GM12878 (cell line): Measurements from ENCODE around the gene C3orf49. TPM values are rescaled to one million over a fixed set of nuclear protein-coding genes. Genes with fewer than 3 reads are reported as not detected.

Experiments
- ATAC-seq: fragments of 200-7000 bp; cut with Tn5 transposase; 3 replicates; pipeline ENCODE4 v1.9.1; 2020; ENCODE audit warnings: mild to moderate bottlenecking, moderate library complexity
- BruUV-seq: library from RNA; stranded (reverse); fragments of 400-500 nt; replicated peaks from 2 replicates; lab custom pipeline; 2021; lab: Mats Ljungman, UMichigan
- CTCF ChIA-PET: fragments of 300-600 bp; sonication (Branson Sonifier 250); formaldehyde crosslinking; extraction: SDS; loops from one replicate; lab custom pipeline; 2021; ENCODE audit warnings: inconsistent platforms; lab: Yijun Ruan, JAX
- POLR2A ChIA-PET: fragments of 350-600 bp; formaldehyde crosslinking; extraction: SDS; loops from one replicate; lab custom pipeline; 2021; ENCODE audit warnings: inconsistent platforms; lab: Charles Lee
- RAD21 ChIA-PET: fragments of 300-600 bp; sonication (Branson Sonifier 250); formaldehyde crosslinking; loops from one replicate; lab custom pipeline; 2023; ENCODE audit warnings: antibody characterized with exemption; ENCODE audit not compliant: unreplicated experiment; lab: Charles Lee
- SMC1A ChIA-PET: fragments of 300-600 bp; sonication (Branson Sonifier 250); formaldehyde crosslinking; loops from one replicate; lab custom pipeline; 2023; ENCODE audit not compliant: unreplicated experiment, uncharacterized antibody; lab: Charles Lee
- DNase-seq: peaks from one replicate; pipeline ENCODE4 v3.0.0-alpha.2; 2011; ENCODE audit warnings: low read depth, low spot score
- FAIRE-seq: peaks from 3 replicates; lab custom pipeline; 2011; peaks lifted over from hg19 to GRCh38; lab: Jason Lieb, UNC
- H2AFZ ChIP-seq: 2 replicates; pipeline ENCODE4 v1.6.0; 2011; ENCODE audit warnings: low read depth, low read length, control low read depth; ENCODE audit not compliant: control insufficient read depth
- H3K27ac ChIP-seq: 2 replicates; pipeline ENCODE4 v1.5.1; 2011; ENCODE audit warnings: control low read depth; ENCODE audit not compliant: control insufficient read depth, insufficient read depth
- H3K27me3 ChIP-seq, 2 experiments: replicated peaks in 1 of 2; 2 replicates each; pipeline versions ENCODE4 v1.6.0 to v1.6.1; 2011; ENCODE audit warnings: low read length in 1 of 2; ENCODE audit not compliant: control insufficient read depth in 2 of 2, insufficient read depth in 2 of 2
- H3K36me3 ChIP-seq, 2 experiments: 2 replicates each; pipeline ENCODE4 v1.5.1; 2011; ENCODE audit warnings: low read length in 1 of 2; ENCODE audit not compliant: control insufficient read depth in 2 of 2, insufficient read depth in 2 of 2
- H3K4me1 ChIP-seq: 2 replicates; pipeline ENCODE4 v1.6.1; 2011; ENCODE audit warnings: mild to moderate bottlenecking, low read length, moderate library complexity, mixed read lengths; ENCODE audit not compliant: control insufficient read depth, insufficient read depth
- H3K4me2 ChIP-seq: 2 replicates; pipeline ENCODE4 v1.6.0; 2011; ENCODE audit warnings: control low read depth; ENCODE audit not compliant: control insufficient read depth, insufficient read depth
- H3K4me3 ChIP-seq: fragments of 200-600 bp; sonication (generic); 2 replicates; pipeline ENCODE4 v1.5.1; 2016
- H3K79me2 ChIP-seq: 2 replicates; pipeline ENCODE4 v1.6.0; 2011; ENCODE audit warnings: low read length; ENCODE audit not compliant: control insufficient read depth, insufficient read depth
- H3K9ac ChIP-seq: 2 replicates; pipeline ENCODE4 v1.8.0; 2011; ENCODE audit warnings: low read length, control low read depth, mixed read lengths; ENCODE audit not compliant: control insufficient read depth, insufficient read depth
- H3K9me3 ChIP-seq: replicated peaks from 3 replicates; pipeline ENCODE4 v1.5.1; 2011; ENCODE audit warnings: mild to moderate bottlenecking, low read length; ENCODE audit not compliant: control insufficient read depth, insufficient read depth
- H4K20me1 ChIP-seq: 2 replicates; pipeline ENCODE4 v1.6.0; 2011; ENCODE audit not compliant: control insufficient read depth, insufficient read depth
- CREM ChIP-seq: IDR thresholded peaks from 2 replicates; pipeline ENCODE4 v1.6.1; 2014; ENCODE audit warnings: antibody characterized with exemption, low read depth
- CUX1 ChIP-seq: IDR thresholded peaks from 2 replicates; pipeline ENCODE4 v1.6.1; 2012; ENCODE audit warnings: improper control_type of control experiment, low read depth, low read length; ENCODE audit not compliant: insufficient replicate concordance
- JUND ChIP-seq: IDR thresholded peaks from 2 replicates; pipeline ENCODE4 v1.6.1; 2012; ENCODE audit warnings: low read depth, mild to moderate bottlenecking, low read length, improper control_type of control experiment, moderate library complexity
- PML ChIP-seq: IDR thresholded peaks from 2 replicates; pipeline ENCODE4 v1.6.1; 2012; ENCODE audit warnings: low read length, inconsistent platforms
- SMAD5 ChIP-seq: IDR thresholded peaks from 2 replicates; pipeline ENCODE4 v1.6.1; 2016; ENCODE audit warnings: antibody characterized with exemption, low read depth
- SP1 ChIP-seq: IDR thresholded peaks from one replicate; pipeline ENCODE4 v1.6.1; 2011; ENCODE audit warnings: low read depth, low read length
- STAT3 ChIP-seq: IDR thresholded peaks from 2 replicates; pipeline ENCODE4 v1.6.1; 2011; ENCODE audit warnings: low read depth, low read length, improper control_type of control experiment
- TAF1 ChIP-seq: IDR thresholded peaks from 2 replicates; pipeline ENCODE4 v1.6.1; 2011; ENCODE audit warnings: mild to moderate bottlenecking, low read depth, low read length, borderline replicate concordance
- TARDBP ChIP-seq: IDR thresholded peaks from 2 replicates; pipeline ENCODE4 v1.6.1; 2016; ENCODE audit warnings: borderline replicate concordance
- YY1 ChIP-seq: IDR thresholded peaks from 2 replicates; pipeline ENCODE4 v1.6.1; 2011; ENCODE audit warnings: low read depth, mild to moderate bottlenecking, low read length
- ZBTB4 ChIP-seq: fragments of 450-650 bp; formaldehyde crosslinking; IDR thresholded peaks from 2 replicates; pipeline ENCODE4 v1.4.0; 2022; ENCODE audit warnings: mild to moderate bottlenecking, moderate library complexity
- ZNF687 ChIP-seq: fragments of 450-650 bp; IDR thresholded peaks from 2 replicates; pipeline ENCODE4 v1.6.1; 2017; ENCODE audit warnings: mild to moderate bottlenecking, moderate library complexity
- WGBS: methylation state at CpG from one replicate; pipeline ENCODE4 v1.1.6; 2016; ENCODE audit warnings: low lambda C conversion rate; ENCODE audit not compliant: insufficient replicate concordance, insufficient coverage; ENCODE audit errors: missing lambda C conversion rate; 5-methylcytosine and 5-hydroxymethylcytosine counted together
- in situ Hi-C: fragments of 300-500 bp; cut with MboI; formaldehyde crosslinking; loops from 9 replicates; pipeline ENCODE4 v1.14.3; 2018; ENCODE audit warnings: mixed read lengths
- intact Hi-C: fragments of 100-400 bp; cut with micrococcal nuclease; formaldehyde crosslinking; loops from one replicate; pipeline ENCODE4 v1.14.2; 2022; ENCODE audit not compliant: unreplicated experiment
- polyA plus RNA-seq, 11 experiments: library from polyadenylated mRNA; depleted of rRNA in 4 of 11; unstranded in 6 of 11; stranded (reverse) in 5 of 11; fragments of >200 nt; fragmentation: Nextera tagmentation in 4 of 11; fragmentation: Illumina TruSeq in 1 of 11; extraction: Ambion mirVana in 4 of 11; extraction: Trizol in 1 of 11; gene quantifications; 1 replicate in 1 of 11; 2 replicates in 10 of 11; pipeline versions ENCODE4 v1.2.1 to v1.2.3, GENCODE V29; 2011 to 2016; ENCODE audit warnings: inconsistent platforms in 2 of 11, missing spikeins in 2 of 11, low read depth in 1 of 11
- total RNA-seq, 4 experiments: library from RNA; depleted of rRNA in 3 of 4; stranded (reverse); fragments of >200 nt in 3 of 4; fragmentation: Illumina TruSeq in 1 of 4; extraction: Trizol in 1 of 4; gene quantifications; 2 replicates each; pipeline versions ENCODE4 v1.2.1 to v1.2.3, GENCODE V29; 2013 to 2021

C3orf49 gene
- total and polyA plus RNA-seq, 10 of the 15 experiments (the other 5 are each of a cell fraction or from before 2014, with no cell fraction given), result 0.21 TPM; not detected in 9

- no peak overlapping the region for H2AFZ ChIP-seq
- no peaks in the 10 kb centered on the region for H3K9me3 ChIP-seq
- no peak overlapping the region for H3K4me3 ChIP-seq
- peak overlapping the region; percentile 42 for H3K27ac ChIP-seq
- intact Hi-C loops (no loop called here), in situ Hi-C loops (no loop called here)
- ChIA-PET SMC1A (no interaction called here), RAD21 (no interaction called here), POLR2A (no interaction called here), CTCF (interaction anchor here (1.2 kb wide), 1 partner anchor 9 kb away, joined by 3 read pairs; no protein-coding TSS in a partner anchor)
- peak; percentile 60 for ATAC-seq
- H3K4me1 ChIP-seq, result peaks cover 3% of the 10 kb centered on the region; the same call in 1 of the 2 replicates
- H3K4me2 ChIP-seq, result no peak overlapping the region
- no peak for DNase-seq
- no peak overlapping the region for H3K9ac ChIP-seq
- H3K27me3 ChIP-seq, result no peaks in the 10 kb centered on the region
- no TSS peak for BruUV-seq
- 81% methylated on average over 1 of the region's 1 CpG for WGBS
- no peak for FAIRE-seq
- H4K20me1 ChIP-seq, result no peaks in the 10 kb centered on the region
- no peaks in the 10 kb centered on the region for H3K36me3 ChIP-seq
- peaks cover 33% of the 10 kb centered on the region for H3K79me2 ChIP-seq
- TF ChIP-seq SMAD5 (no peak), ZNF687 (0 out of 2 replicates have a peak, but pooled peaks have one; percentile 40), YY1 (peak; percentile 75; the same call in 1 of the 2 replicates), TARDBP (no peak), SP1 (no peak), STAT3 (no peak), CUX1 (no peak), PML (no peak), JUND (no peak), CREM (no peak), TAF1 (no peak), ZBTB4 (CRISPR knock-in tag) (no peak)
Measured at GRCh38 chr3:63855333-63855940, 36.3 kb downstream of the C3orf49 start.
